CD4-positive, alpha-beta T cell treated with Interleukin-15 for 1 hour (primary cell): Measurements from ENCODE around the gene IGFALS.

Experiments
- DNase-seq: peaks from one replicate; pipeline ENCODE4 v3.0.0-alpha.2; 2020

IGFALS gene

GRCh38 chr16:1793578-1794220, at the start of gene IGFALS:
TSS of gene IGFALS (minus strand) at chr16:1793705. CDS start at chr16:1793652, 53 bp downstream.
- DNase-seq: no peak

GRCh38 chr16:1839554-1839953, 46.0 kb upstream of the IGFALS start:
- DNase-seq: no peak

GRCh38 chr16:1834096-1834495, 40.6 kb upstream of the IGFALS start:
- no peak for DNase-seq

- no peak for DNase-seq
Observed at GRCh38 chr16:1832838-1833454, 39.4 kb upstream of the IGFALS start.

- no peak for DNase-seq
Observed at GRCh38 chr16:1831186-1832075, 37.9 kb upstream of the IGFALS start.

GRCh38 chr16:1830213-1830612, 36.7 kb upstream of the IGFALS start:
- no peak for DNase-seq

GRCh38 chr16:1828645-1829410, 35.3 kb upstream of the IGFALS start:
- DNase-seq: no peak

GRCh38 chr16:1826691-1827573, 33.4 kb upstream of the IGFALS start, which contains the start of the genes FAHD1 and HAGH:
TSS of gene FAHD1 (plus strand) at chr16:1827206. CDS start at chr16:1827239, 33 bp downstream.
TSS of gene HAGH (minus strand) at chr16:1826825. CDS start at chr16:1826787, 38 bp downstream.
- peak; percentile 90 for DNase-seq

GRCh38 chr16:1825864-1826690, 32.6 kb upstream of the IGFALS start:
- DNase-seq: no peak

- DNase-seq: no peak
Observed at GRCh38 chr16:1825381-1825863, 31.9 kb upstream of the IGFALS start.

- DNase-seq: no peak
Observed at GRCh38 chr16:1823821-1824220, 30.3 kb upstream of the IGFALS start.

GRCh38 chr16:1822801-1823200, 29.3 kb upstream of the IGFALS start:
- no peak for DNase-seq

GRCh38 chr16:1821861-1822611, 28.5 kb upstream of the IGFALS start:
- DNase-seq: no peak

GRCh38 chr16:1820946-1821290, 27.4 kb upstream of the IGFALS start:
- no peak for DNase-seq

GRCh38 chr16:1820096-1820945, 26.8 kb upstream of the IGFALS start:
- no peak for DNase-seq

- no peak for DNase-seq
Observed at GRCh38 chr16:1819611-1820010, 26.1 kb upstream of the IGFALS start.

- no peak for DNase-seq
Observed at GRCh38 chr16:1818873-1819525, 25.5 kb upstream of the IGFALS start.

GRCh38 chr16:1818204-1818872, 24.8 kb upstream of the IGFALS start:
- DNase-seq: no peak
